HG02588 (cell line): ENCODE measurements around the gene PATE3.

Experiments used
- ATAC-seq: cut with Tn5 transposase; IDR thresholded peaks from one replicate; pipeline ENCODE4 v1.9.1; 2021; ENCODE audit warnings: mild to moderate bottlenecking, moderate library complexity; ENCODE audit not compliant: unreplicated experiment

PATE3 gene

DNA sequence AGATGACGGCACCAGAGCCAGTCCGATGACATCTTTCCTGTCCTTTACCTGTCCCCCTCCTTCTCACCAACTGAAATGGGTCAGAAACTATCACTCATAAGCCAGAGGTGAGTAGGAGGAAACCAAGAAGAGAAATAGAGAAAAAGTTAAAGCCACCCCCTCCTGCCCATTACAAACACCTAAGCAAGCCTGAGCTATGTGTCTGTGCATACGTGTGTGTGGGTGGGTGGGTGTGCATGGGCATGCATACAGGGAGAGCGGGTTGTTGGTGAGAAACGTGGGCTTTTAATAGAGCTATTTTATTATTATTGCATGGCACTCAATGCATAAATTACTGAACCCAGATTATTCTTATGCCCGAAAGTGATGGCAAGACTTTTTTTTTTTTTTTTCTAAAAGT is 47.8 kb downstream of the PATE3 start:
- no peak for ATAC-seq
